Measurements from ENCODE around the gene VSNL1. TPM values are rescaled to one million over a fixed set of nuclear protein-coding genes. Genes with fewer than 3 reads are reported as not detected.

VSNL1 gene
- total RNA-seq, 1 experiment from 2014 or later = 0.43 TPM

DNA sequence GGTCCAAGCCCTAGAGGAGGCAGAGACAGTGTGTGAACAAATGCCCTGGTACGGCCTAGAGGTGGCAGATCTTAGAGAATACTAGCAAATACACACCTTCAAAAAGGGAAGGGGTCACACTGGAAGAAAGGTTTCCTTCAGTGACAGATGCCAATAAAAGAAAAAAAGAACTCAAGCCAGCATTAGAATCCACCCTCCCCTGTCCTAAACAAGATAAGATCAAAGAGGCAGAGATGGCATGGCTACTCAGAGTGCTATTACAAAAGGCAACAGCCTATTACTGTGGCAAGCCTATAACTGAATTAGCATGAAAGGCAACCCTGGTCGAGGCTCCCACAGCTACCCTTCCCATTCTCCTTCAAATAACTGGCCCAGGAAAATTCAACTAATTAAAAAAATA lies 143.5 kb downstream of the VSNL1 start:
- CTCF ChIA-PET = no interaction called here
- no peaks in the 10 kb centered on the region for H3K9me3 Mint-ChIP-seq (ENCODE audit: unreplicated experiment)
- no TSS peak for BruUV-seq (replicated peaks)

DNA sequence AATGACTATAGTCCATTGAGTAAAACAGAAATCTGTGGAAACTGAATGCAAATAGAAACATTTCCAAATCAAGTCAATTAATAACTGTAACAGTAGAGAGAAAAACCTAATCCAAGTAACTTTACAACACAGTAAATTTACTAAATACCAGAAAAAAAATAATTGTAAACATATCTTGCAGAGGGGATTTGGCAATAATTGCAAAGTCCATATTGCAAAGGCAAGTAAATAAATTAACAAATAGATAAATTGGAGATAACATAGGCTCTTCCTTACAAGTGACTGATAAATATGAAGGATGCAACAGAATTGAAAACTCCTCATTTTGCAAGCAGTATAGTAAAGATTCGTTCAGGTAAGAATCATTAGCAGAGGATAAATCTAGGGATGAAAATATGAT lies 148.1 kb downstream of the VSNL1 start:
- Mint-ChIP-seq H3K36me3 (ENCODE audit: insufficient read depth, unreplicated experiment) (peaks cover 42% of the 10 kb centered on the region), H3K27me3 (ENCODE audit: insufficient read depth, unreplicated experiment) (no peaks in the 10 kb centered on the region), H3K9me3 (ENCODE audit: unreplicated experiment) (no peaks in the 10 kb centered on the region), H3K27ac (ENCODE audit: unreplicated experiment) (no peak overlapping the region), H3K4me3 (ENCODE audit: unreplicated experiment) (no peak overlapping the region), H3K4me1 (ENCODE audit: low read depth, unreplicated experiment) (no peaks in the 10 kb centered on the region)
- POLR2A ChIA-PET = no interaction called here
- BruUV-seq (replicated peaks) = no TSS peak
- no peak for TF ChIP-seq CTCF (IDR thresholded peaks at IDR 0.05; ENCODE audit: insufficient read depth in 1 of 2, low read depth in 1 of 2, low read length in 1 of 2, severe bottlenecking in 1 of 2, unreplicated experiment in 1 of 2)
- no peak for DNase-seq
- CTCF ChIA-PET = no interaction called here
- intact Hi-C loops (cut with micrococcal nuclease; ENCODE audit: unreplicated experiment) = no loop called here
- Histone ChIP-seq H3K36me3 (ENCODE audit: control insufficient read depth, insufficient read depth, low read length) (no peaks in the 10 kb centered on the region), H3K27me3 (replicated peaks; ENCODE audit: control insufficient read depth, insufficient read depth, low read length) (no peaks in the 10 kb centered on the region), H3K9me3 (no peaks in the 10 kb centered on the region), H3K4me1 (no peaks in the 10 kb centered on the region), H3K4me3 (ENCODE audit: low read depth, low read length) (no peak overlapping the region)

More for the DNA sequence above, 143.5 kb downstream of the VSNL1 start:
- H3K27me3 ChIP-seq (replicated peaks; ENCODE audit: control insufficient read depth, insufficient read depth, low read length) = no peaks in the 10 kb centered on the region
- DNase-seq = no peak
- no peak overlapping the region for H3K4me3 Mint-ChIP-seq (ENCODE audit: unreplicated experiment)
- H3K4me1 Mint-ChIP-seq (ENCODE audit: low read depth, unreplicated experiment) = no peaks in the 10 kb centered on the region
- H3K4me1 ChIP-seq = no peaks in the 10 kb centered on the region
- no peaks in the 10 kb centered on the region for H3K9me3 ChIP-seq
- H3K36me3 ChIP-seq (ENCODE audit: control insufficient read depth, insufficient read depth, low read length) = no peaks in the 10 kb centered on the region
- no peak overlapping the region for H3K27ac Mint-ChIP-seq (ENCODE audit: unreplicated experiment)
- intact Hi-C loops (cut with micrococcal nuclease; ENCODE audit: unreplicated experiment) = no loop called here
- no peak overlapping the region for H3K4me3 ChIP-seq (ENCODE audit: low read depth, low read length)
- H3K27me3 Mint-ChIP-seq (ENCODE audit: insufficient read depth, unreplicated experiment) = no peaks in the 10 kb centered on the region
- POLR2A ChIA-PET = no interaction called here
- peaks cover 63% of the 10 kb centered on the region for H3K36me3 Mint-ChIP-seq (ENCODE audit: insufficient read depth, unreplicated experiment)
- no peak for TF ChIP-seq CTCF (IDR thresholded peaks at IDR 0.05; ENCODE audit: insufficient read depth in 1 of 2, low read depth in 1 of 2, low read length in 1 of 2, severe bottlenecking in 1 of 2, unreplicated experiment in 1 of 2)

DNA sequence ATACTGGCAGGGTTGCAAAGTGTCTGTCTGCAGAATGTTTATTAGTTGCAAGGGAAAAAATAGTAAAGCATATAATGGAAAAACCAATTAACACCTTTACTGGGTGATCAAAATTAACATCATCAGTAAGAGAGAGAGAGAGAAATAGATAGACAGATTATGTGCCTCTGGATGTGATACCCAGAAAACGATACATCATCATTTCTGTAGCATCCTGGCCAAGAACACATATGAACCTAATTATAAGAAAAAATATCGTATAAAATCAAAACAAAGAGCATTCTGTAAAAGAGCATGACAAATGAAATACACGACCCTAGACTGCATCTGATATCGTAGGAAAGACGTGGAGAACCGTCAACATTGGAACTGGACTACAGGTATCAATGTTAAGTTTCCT lies 148.5 kb downstream of the VSNL1 start:
- BruUV-seq (replicated peaks) = no TSS peak
- Mint-ChIP-seq H3K27me3 (ENCODE audit: insufficient read depth, unreplicated experiment) (no peaks in the 10 kb centered on the region), H3K27ac (ENCODE audit: unreplicated experiment) (no peak overlapping the region), H3K36me3 (ENCODE audit: insufficient read depth, unreplicated experiment) (peaks cover 46% of the 10 kb centered on the region), H3K4me3 (ENCODE audit: unreplicated experiment) (no peak overlapping the region), H3K9me3 (ENCODE audit: unreplicated experiment) (no peaks in the 10 kb centered on the region), H3K4me1 (ENCODE audit: low read depth, unreplicated experiment) (no peaks in the 10 kb centered on the region)
- no peak for TF ChIP-seq CTCF (IDR thresholded peaks at IDR 0.05; ENCODE audit: insufficient read depth in 1 of 2, low read depth in 1 of 2, low read length in 1 of 2, severe bottlenecking in 1 of 2, unreplicated experiment in 1 of 2)
- H3K36me3 ChIP-seq (ENCODE audit: control insufficient read depth, insufficient read depth, low read length) = no peaks in the 10 kb centered on the region
- DNase-seq = no peak
- H3K27me3 ChIP-seq (replicated peaks; ENCODE audit: control insufficient read depth, insufficient read depth, low read length) = no peaks in the 10 kb centered on the region
- CTCF ChIA-PET = no interaction called here
- POLR2A ChIA-PET = no interaction called here
- intact Hi-C loops (cut with micrococcal nuclease; ENCODE audit: unreplicated experiment) = no loop called here
- no peaks in the 10 kb centered on the region for H3K9me3 ChIP-seq
- no peaks in the 10 kb centered on the region for H3K4me1 ChIP-seq
- H3K4me3 ChIP-seq (ENCODE audit: low read depth, low read length) = no peak overlapping the region
